DMS 273 treated with DMSO at 0.1 percent for 48 hours (cell line): ENCODE measurements around the gene HOXA5.
A peak's percentile ranks its signal among the peaks of the same experiment; 100 is the strongest.

ENCODE experiments used
- DNase-seq: peaks from one replicate; lab custom pipeline; 2025; lab: John Stamatoyannopoulos, UW

The HOXA5 gene

GRCh38 chr7:27133409-27134231 is 9.9 kb downstream of the HOXA5 start:
- no peak for DNase-seq

GRCh38 chr7:27132978-27133377 is 10.5 kb downstream of the HOXA5 start:
- DNase-seq: no peak

- no peak for DNase-seq
Observed at GRCh38 chr7:27132214-27132613, 11.3 kb downstream of the HOXA5 start.

GRCh38 chr7:27131390-27131819 is 12.1 kb downstream of the HOXA5 start:
- DNase-seq: no peak

- peak; percentile 46 for DNase-seq
Observed at GRCh38 chr7:27130540-27131389, 12.7 kb downstream of the HOXA5 start, which contains the start of gene HOXA4. Gene HOXA4 (minus strand): TSS chr7:27130757. CDS start chr7:27130733, 24 bp downstream.

- no peak for DNase-seq
Observed at GRCh38 chr7:27129729-27130539, 13.5 kb downstream of the HOXA5 start.

GRCh38 chr7:27128776-27129728 is 14.4 kb downstream of the HOXA5 start:
- DNase-seq: no peak

- DNase-seq: peak; percentile 26
Observed at GRCh38 chr7:27128034-27128433, 15.4 kb downstream of the HOXA5 start.

GRCh38 chr7:27126596-27127327 is 16.7 kb downstream of the HOXA5 start:
- no peak for DNase-seq

GRCh38 chr7:27125986-27126394 is 17.5 kb downstream of the HOXA5 start:
- DNase-seq: no peak

- no peak for DNase-seq
Observed at GRCh38 chr7:27124902-27125689, 18.4 kb downstream of the HOXA5 start.

- no peak for DNase-seq
Observed at GRCh38 chr7:27124096-27124901, 19.2 kb downstream of the HOXA5 start.

GRCh38 chr7:27123477-27124053 is 19.9 kb downstream of the HOXA5 start:
- no peak for DNase-seq

GRCh38 chr7:27123007-27123476 is 20.4 kb downstream of the HOXA5 start:
- DNase-seq: no peak

GRCh38 chr7:27122077-27122910 is 21.2 kb downstream of the HOXA5 start:
- no peak for DNase-seq

- DNase-seq: no peak
Observed at GRCh38 chr7:27121684-27122076, 21.8 kb downstream of the HOXA5 start.

- DNase-seq: no peak
Observed at GRCh38 chr7:27119412-27119911, 24.0 kb downstream of the HOXA5 start.
